Transverse colon (tissue), 4 donors: ENCODE data around the gene RALBP1. TPM values are rescaled to one million over a fixed set of nuclear protein-coding genes. Genes with fewer than 3 reads are reported as not detected.

ENCODE experiments used
- DNase-seq: peaks from one replicate; pipeline ENCODE4 v3.0.0-alpha.2; 2019
- H3K27ac ChIP-seq, 4 donors: fragments of 200-600 bp; sonication (generic); 2 replicates each; pipeline ENCODE4 v1.5.1; 2016 to 2018; ENCODE audit warnings: inconsistent platforms in 4 of 4
- H3K27me3 ChIP-seq: fragments of 200-600 bp; sonication (generic); 2 replicates; pipeline ENCODE4 v1.5.1; 2017; ENCODE audit warnings: inconsistent platforms
- H3K36me3 ChIP-seq, 4 donors: fragments of 200-600 bp; sonication (generic); 2 replicates each; pipeline ENCODE4 v1.5.1; 2017 to 2019; ENCODE audit warnings: inconsistent platforms in 4 of 4
- H3K4me1 ChIP-seq, 4 donors: fragments of 200-600 bp; sonication (generic); 2 replicates each; pipeline ENCODE4 v1.5.1; 2017 to 2020; ENCODE audit warnings: inconsistent platforms in 4 of 4
- H3K4me3 ChIP-seq, 4 donors: fragments of 200-600 bp; sonication (generic); 1 replicate in 1 of 4; 2 replicates in 3 of 4; pipeline versions ENCODE4 v1.5.1 to v1.6.1; 2017 to 2019; ENCODE audit warnings: inconsistent platforms in 4 of 4
- H3K9me3 ChIP-seq, 2 donors: fragments of 200-600 bp; sonication (generic); 2 replicates each; pipeline ENCODE4 v1.5.1; 2017 to 2019; ENCODE audit warnings: inconsistent platforms in 2 of 2
- EP300 ChIP-seq: sonication (generic); formaldehyde crosslinking; IDR thresholded peaks from one replicate; pipeline ENCODE4 v1.6.1; 2017; ENCODE audit warnings: antibody characterized with exemption, low read depth
- POLR2A ChIP-seq: fragments of 450-650 bp; IDR thresholded peaks from one replicate; pipeline ENCODE4 v1.6.1; 2016; ENCODE audit warnings: antibody characterized with exemption, mild to moderate bottlenecking, moderate library complexity
- POLR2AphosphoS5 ChIP-seq, 3 donors: sonication (generic); formaldehyde crosslinking; IDR thresholded peaks; one replicate each; pipeline ENCODE4 v1.6.1; 2016; ENCODE audit warnings: antibody characterized with exemption in 3 of 3
- WGBS, 2 donors: methylation state at CpG; one replicate each; pipeline ENCODE4 v1.1.5; 2018; ENCODE audit warnings: low coverage in 1 of 2; 5-methylcytosine and 5-hydroxymethylcytosine counted together
- in situ Hi-C, 4 donors: fragments of 200-750 bp; cut with MboI; loops; one replicate each; pipeline versions ENCODE4 v1.15.0 to v1.15.1; 2017; ENCODE audit warnings: low sequenced_read_pairs in 3 of 4, low pct_ligation_motif_present in 1 of 4, low pct_unique_long_range_greater_than_20kb in 1 of 4
- intact Hi-C: fragments of 100-400 bp; cut with DNase I; formaldehyde crosslinking; loops from one replicate; pipeline ENCODE4 v1.15.1; 2023; ENCODE audit warnings: low total_unique reads
- total RNA-seq, 4 donors: library from RNA; depleted of rRNA; stranded (reverse); fragments of >200 nt; gene quantifications; one replicate each; pipeline ENCODE4 v1.1.0, GENCODE V29; 2016
- TF ChIP-seq, protein P1 (sequence below), 5 experiments: fragments of 200-600 bp in 3 of 5; fragments of 450-650 bp in 2 of 5; sonication (generic) in 3 of 5; IDR thresholded peaks; 1 replicate in 2 of 5; 2 replicates in 3 of 5; pipeline ENCODE4 v1.5.1; 2016 to 2017; ENCODE audit warnings: antibody characterized with exemption in 5 of 5, inconsistent platforms in 3 of 5, mild to moderate bottlenecking in 2 of 5, moderate library complexity in 1 of 5

Gene RALBP1
- total RNA-seq, 4 donors from 2014 or later: 34.2 to 93.3 (median 70.6) TPM

DNA sequence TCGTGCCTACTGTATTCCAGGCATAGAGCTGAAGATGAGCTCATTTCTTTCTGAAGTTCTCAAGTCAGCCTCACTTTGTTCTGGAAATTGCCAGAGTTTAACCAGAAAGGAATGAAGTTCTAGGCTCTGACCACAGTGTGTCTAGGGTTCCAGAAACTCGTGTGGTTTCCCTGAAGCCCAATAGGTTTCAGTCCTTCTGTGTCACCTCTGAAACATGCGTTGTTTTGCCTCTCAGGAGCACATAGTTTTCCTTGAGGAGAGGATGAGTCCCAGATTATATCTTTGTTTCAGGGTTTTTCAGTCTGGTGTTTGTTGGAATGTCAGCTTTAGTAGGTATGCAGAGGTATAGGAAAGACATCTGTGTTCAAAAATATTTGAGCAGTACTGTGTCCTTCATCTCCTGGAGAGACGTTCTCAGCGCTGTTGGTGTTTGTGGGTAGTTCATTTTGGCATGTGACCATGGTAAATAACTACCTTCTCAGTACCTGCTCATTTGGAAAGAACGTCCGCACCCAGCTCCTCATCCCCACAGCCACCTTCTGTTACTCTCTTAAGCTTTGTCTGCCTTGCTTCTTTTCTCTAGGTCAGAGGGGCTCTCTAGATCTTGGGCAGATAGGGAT, 56.6 kb downstream of the RALBP1 start:
- peaks cover 0 to 31% (median 10%) of the 10 kb centered on the region in 4 donors for H3K36me3 ChIP-seq

DNA sequence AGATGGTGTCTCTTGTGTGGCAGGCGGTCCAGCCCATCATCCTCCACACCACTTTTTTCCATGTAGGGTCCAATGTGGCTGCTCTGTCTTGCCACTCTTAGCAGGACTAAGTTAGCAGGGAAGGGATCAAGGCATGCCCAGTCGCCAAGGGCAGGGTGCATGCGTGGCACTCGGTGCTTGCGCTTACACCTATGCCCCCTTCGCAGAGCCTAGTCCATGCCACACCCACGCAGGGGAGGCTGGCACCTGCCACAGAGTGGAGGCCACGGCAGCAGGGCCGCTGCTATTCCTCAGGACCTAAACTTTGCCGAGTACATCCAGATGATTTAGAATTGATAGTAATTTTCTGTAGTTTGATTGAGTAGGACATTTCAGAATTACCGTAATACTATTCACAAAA, 59.5 kb downstream of the RALBP1 start:
- H3K36me3 ChIP-seq: peaks cover 0 to 26% (median 10%) of the 10 kb centered on the region in 4 donors
- peak overlapping the region in 2 of 4 donors; percentile 40 to 70 for H3K27ac ChIP-seq
- TF ChIP-seq, protein P1, sequence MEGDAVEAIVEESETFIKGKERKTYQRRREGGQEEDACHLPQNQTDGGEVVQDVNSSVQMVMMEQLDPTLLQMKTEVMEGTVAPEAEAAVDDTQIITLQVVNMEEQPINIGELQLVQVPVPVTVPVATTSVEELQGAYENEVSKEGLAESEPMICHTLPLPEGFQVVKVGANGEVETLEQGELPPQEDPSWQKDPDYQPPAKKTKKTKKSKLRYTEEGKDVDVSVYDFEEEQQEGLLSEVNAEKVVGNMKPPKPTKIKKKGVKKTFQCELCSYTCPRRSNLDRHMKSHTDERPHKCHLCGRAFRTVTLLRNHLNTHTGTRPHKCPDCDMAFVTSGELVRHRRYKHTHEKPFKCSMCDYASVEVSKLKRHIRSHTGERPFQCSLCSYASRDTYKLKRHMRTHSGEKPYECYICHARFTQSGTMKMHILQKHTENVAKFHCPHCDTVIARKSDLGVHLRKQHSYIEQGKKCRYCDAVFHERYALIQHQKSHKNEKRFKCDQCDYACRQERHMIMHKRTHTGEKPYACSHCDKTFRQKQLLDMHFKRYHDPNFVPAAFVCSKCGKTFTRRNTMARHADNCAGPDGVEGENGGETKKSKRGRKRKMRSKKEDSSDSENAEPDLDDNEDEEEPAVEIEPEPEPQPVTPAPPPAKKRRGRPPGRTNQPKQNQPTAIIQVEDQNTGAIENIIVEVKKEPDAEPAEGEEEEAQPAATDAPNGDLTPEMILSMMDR (IDR thresholded peaks at IDR 0.05): no peak
- TF ChIP-seq POLR2AphosphoS5 (IDR thresholded peaks at IDR 0.05): no peak
- TF ChIP-seq POLR2A: no peak
- no peak for TF ChIP-seq EP300
- no peaks in the 10 kb centered on the region for H3K4me1 ChIP-seq
- DNase-seq: no peak
- H3K27me3 ChIP-seq: no peaks in the 10 kb centered on the region
- no peak overlapping the region for H3K4me3 ChIP-seq
- intact Hi-C loops (no loop called here), in situ Hi-C loops (loop anchor here in 1 of 4 donors (10.0 kb wide), 1 partner anchor 200 kb away; the partner anchor contains the start of gene TWSG1)
- WGBS, 2 donors: 94 to 96% methylated on average over 3 to 11 of the region's 11 CpGs
- no peaks in the 10 kb centered on the region for H3K9me3 ChIP-seq

More for the DNA sequence above, 56.6 kb downstream of the RALBP1 start:
- no peaks in the 10 kb centered on the region for H3K27me3 ChIP-seq
- DNase-seq: no peak
- no peak for TF ChIP-seq POLR2AphosphoS5 (IDR thresholded peaks at IDR 0.05)
- TF ChIP-seq, protein P1 (IDR thresholded peaks at IDR 0.05): no peak
- no peak for TF ChIP-seq EP300
- no peak for TF ChIP-seq POLR2A
- H3K9me3 ChIP-seq: no peaks in the 10 kb centered on the region
- in situ Hi-C loops: loop anchor here in 1 of 4 donors (10.0 kb wide), 1 partner anchor 197 kb away; the partner anchor contains the start of gene TWSG1
- H3K4me3 ChIP-seq: no peak overlapping the region
- H3K4me1 ChIP-seq: no peaks in the 10 kb centered on the region
- WGBS, 2 donors: 94% methylated on average over 6 to 7 of the region's 7 CpGs
- intact Hi-C loops: no loop called here
- no peak overlapping the region for H3K27ac ChIP-seq

GRCh38 chr18:9535430-9535991, 60.2 kb downstream of the RALBP1 start:
- no peak for DNase-seq
- Histone ChIP-seq H3K9me3 (no peaks in the 10 kb centered on the region), H3K36me3 (peaks cover 0 to 26% (median 10%) of the 10 kb centered on the region in 4 donors), H3K27me3 (no peaks in the 10 kb centered on the region), H3K4me1 (no peaks in the 10 kb centered on the region), H3K4me3 (no peak overlapping the region), H3K27ac (peak overlapping the region in 3 of 4 donors; percentile 40 to 70 (median 59))
- intact Hi-C loops (no loop called here), in situ Hi-C loops (loop anchor here in 1 of 4 donors (10.0 kb wide), 1 partner anchor 201 kb away; the partner anchor contains the start of gene TWSG1)
- TF ChIP-seq POLR2A (no peak), POLR2AphosphoS5 (IDR thresholded peaks at IDR 0.05) (no peak), EP300 (no peak)
- TF ChIP-seq, protein P1 (IDR thresholded peaks at IDR 0.05): no peak
- WGBS, 2 donors: 80 to 100% methylated on average over 3 to 27 of the region's 27 CpGs

GRCh38 chr18:9536354-9537152, 61.2 kb downstream of the RALBP1 start:
- Histone ChIP-seq H3K36me3 (peaks cover 0 to 25% (median 6%) of the 10 kb centered on the region in 4 donors), H3K9me3 (no peaks in the 10 kb centered on the region), H3K4me1 (no peaks in the 10 kb centered on the region), H3K27me3 (no peaks in the 10 kb centered on the region), H3K27ac (peak overlapping the region in 1 of 4 donors; percentile 32), H3K4me3 (no peak overlapping the region)
- in situ Hi-C loops: loop anchor here in 1 of 4 donors (10.0 kb wide), 1 partner anchor 202 kb away; the partner anchor contains the start of gene TWSG1
- no peak for TF ChIP-seq POLR2A
- no peak for TF ChIP-seq EP300
- TF ChIP-seq POLR2AphosphoS5 (IDR thresholded peaks at IDR 0.05): no peak
- TF ChIP-seq, protein P1 (IDR thresholded peaks at IDR 0.05): no peak
- DNase-seq: no peak
- 92 to 97% methylated on average over 4 to 17 of the region's 24 CpGs for WGBS, 2 donors
- intact Hi-C loops: no loop called here
